Hematopoietic multipotent progenitor cell treated with erythropoietin and hydrocortisone succinate and interleukin-3 and kit ligand, for 4 days (in vitro differentiated cells): Measurements from ENCODE around the gene SLC6A8.
"Not testable (repeated sequence)": the region's sequence is repeated elsewhere in the genome, so short reads cannot be mapped to it uniquely, and the experiment has no call there.

Experiments used
- DNase-seq: peaks from one replicate; pipeline ENCODE4 v3.0.0-alpha.2; 2015

Gene SLC6A8

DNA sequence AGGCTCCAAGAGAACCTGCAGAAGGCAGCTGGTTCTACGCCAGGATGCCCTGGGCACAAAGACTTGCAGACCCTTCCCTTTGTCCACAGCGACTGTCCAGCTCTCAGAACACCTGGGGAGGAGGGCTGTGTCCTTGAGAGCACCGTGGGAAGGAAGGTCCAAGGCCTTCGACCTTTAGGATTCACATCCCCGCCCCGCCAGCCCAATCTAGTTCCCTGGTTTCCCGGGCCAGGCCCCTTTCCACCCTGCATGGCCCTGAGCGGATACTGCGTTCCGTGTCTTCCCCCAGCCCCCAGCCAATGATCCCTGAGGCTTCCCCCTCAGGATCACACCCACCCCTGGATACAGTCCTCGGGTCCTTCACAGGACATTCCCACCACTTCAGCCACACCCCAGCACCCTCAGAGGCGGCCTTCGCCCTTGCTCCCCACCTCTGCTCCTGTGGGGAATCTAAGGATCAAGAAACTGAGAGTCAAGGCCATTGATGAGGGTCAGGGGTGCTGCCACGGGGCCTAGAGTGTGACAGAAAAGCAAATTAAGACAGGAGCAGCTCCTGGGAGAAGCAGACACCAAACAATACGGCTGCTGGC is 46.0 kb downstream of the SLC6A8 start:
- no peak for DNase-seq

- no peak for DNase-seq
Observed at GRCh38 chrX:153734871-153735270, 47.1 kb downstream of the SLC6A8 start.

DNA sequence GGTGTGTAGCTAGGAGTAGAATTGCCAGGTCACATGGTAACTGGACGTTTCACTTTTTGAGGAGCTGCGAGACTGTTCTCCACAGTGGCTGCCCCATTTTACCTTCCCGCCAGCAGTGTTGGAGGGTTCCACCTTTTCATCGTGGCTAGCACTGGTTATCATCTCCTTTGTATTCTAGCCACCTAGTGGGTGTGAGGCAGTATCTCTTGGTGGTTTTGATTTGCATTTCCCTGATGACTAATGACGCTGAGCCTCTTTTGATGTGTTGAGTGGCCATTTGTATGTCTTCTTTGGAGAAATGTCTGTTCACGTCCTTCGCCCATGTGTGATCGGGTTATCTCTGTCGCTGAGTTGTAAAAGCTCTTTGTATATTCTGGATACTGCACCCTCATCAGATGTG is 47.5 kb downstream of the SLC6A8 start:
- DNase-seq = no peak

DNA sequence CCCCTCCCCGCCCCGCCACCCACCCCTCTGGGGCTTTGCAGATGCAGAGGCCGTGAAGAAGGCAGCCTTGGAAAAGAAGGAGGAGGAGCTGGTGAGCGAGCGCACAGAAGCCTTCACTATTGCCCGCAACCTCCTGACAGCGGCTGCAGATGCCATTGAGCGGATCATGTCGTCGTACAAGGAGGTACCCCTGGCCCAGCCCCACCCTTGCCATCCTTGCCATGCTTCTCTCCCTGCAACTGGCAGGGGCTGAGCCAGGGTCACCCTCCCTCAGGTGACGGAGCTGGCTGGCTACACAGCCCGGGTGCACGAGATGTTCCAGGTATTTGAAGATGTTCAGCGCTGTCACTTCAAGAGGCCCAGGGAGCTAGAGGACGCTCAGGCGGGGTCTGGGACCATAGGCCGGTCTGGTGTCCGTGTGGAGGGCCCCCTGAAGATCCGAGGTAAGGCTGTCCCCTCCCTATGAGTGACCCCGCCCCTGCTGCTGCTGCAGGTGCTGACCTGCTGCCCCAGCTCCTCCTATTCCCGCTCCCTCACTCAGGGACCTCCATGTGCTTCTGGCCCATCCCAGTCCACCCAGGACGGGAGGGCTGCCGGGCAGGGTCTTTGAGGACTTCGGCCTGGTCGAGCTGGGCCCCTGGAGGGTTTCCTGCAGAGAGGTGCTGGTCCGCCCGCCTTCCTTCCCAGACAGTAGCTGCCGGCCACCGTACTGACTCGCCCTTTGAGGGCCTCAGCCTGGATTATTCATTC is 48.5 kb downstream of the SLC6A8 start:
- DNase-seq = no peak

DNA sequence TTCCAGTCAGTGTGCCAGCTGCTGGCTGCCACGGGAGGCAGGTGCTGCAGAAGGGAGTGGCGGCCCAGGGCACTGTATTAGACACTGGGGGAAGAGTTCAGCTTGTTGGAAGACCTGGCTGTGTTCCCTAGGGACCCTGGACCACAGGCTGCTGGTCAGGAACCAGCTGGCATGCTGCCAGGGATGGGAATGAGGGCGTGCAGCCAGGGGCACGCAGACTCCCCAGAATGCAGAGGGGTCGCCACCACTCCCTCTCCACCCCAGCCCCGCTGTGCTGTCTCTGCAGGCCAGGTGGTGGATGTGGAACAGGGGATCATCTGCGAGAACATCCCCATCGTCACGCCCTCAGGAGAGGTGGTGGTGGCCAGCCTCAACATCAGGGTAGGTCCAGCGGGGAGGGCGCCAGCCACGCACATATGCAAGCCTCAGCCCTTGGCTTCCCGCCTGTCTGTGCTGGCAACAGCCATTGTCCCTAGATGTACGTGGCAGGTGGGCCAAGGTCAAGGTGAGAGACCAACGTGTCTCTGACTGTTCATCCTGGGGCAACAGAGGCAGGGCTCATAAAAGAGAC is 49.2 kb downstream of the SLC6A8 start:
- no peak for DNase-seq

- DNase-seq = no peak
Observed at GRCh38 chrX:153738056-153738605, 50.4 kb downstream of the SLC6A8 start.

DNA sequence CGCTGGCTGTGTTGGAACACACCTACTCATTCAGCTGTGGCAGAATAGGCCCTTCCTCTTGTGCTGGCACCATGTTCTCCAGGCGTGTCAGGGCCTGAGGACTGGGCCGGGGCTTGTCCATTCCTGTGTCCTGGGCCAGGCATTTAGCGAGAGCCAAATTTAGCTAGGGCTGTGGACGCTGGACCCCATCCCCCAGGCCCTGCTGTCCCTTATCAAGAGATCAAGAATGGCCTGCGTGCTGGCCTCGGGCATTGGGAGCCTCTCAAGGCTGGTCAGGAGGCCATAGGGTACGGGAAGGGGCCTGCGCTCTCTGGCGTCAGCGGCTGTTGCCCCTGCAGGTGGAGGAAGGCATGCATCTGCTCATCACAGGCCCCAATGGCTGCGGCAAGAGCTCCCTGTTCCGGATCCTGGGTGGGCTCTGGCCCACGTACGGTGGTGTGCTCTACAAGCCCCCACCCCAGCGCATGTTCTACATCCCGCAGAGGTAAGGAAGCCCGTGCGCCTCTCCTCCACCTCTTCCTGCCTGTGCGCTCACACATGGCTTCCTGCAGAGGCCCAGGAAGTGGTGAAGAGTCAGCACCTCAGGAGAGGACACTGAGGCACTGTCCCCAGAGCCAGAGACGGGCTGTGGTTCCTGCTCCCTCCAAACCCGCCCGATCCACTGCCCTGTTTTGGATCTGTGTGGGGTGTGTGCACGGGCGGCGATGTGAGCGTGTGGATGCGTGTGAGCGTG is 52.2 kb downstream of the SLC6A8 start:
- DNase-seq = no peak

DNA sequence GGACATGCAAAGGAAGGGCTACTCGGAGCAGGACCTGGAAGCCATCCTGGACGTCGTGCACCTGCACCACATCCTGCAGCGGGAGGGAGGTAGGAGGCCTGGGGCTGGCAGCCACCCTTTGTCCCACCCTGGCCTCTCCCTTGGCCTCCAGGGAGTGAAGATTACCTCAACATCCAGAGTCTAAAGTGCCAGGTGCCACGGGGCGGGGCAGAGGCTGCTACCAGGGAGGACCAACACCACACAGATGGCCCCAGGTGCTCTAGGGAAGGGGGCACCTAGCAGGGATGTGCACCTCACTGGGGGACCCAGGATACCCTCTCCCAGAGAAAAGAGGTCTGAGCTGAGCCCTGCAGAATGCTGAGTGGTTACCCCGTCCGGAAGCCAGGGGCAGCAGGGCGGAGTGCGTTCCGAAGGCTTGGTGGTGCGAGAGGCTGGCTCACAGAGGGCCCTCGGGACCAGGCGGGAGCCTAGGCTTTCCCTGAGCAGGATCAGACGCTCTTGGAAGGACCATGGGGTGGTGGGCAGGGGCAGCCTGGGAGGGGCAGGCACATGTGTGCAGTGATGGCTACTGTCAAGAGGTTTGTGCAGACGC is 53.0 kb downstream of the SLC6A8 start:
- no peak for DNase-seq

- DNase-seq = no peak
Observed at GRCh38 chrX:153741446-153741845, 53.7 kb downstream of the SLC6A8 start.

DNA sequence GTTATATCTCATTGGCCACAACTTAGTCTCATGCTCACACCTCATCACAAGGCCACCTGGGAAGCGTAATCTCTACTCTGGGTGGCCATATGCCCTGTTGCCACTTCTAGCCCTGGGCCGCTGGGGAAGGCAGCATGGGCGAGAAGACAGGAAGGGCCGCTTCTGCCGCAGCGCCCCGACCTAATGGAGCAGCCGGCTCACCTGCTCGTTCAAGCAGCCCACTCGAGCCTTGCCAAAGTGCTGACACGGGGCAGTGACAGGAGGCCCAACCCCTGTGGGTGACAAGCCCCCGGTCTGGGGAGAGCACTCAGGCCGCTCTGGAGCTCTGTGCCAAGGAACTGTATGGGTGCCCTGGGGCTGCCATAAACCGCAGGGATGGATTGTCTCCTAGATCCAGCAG is 54.4 kb downstream of the SLC6A8 start:
- not testable (repeated sequence) for DNase-seq

GRCh38 chrX:153742796-153743467 is 55.2 kb downstream of the SLC6A8 start:
- not testable (repeated sequence) for DNase-seq

GRCh38 chrX:153743468-153744209 is 55.9 kb downstream of the SLC6A8 start:
- DNase-seq = not testable (repeated sequence)

- no peak for DNase-seq
Observed at GRCh38 chrX:153744210-153745066, 56.7 kb downstream of the SLC6A8 start.

GRCh38 chrX:153745067-153745433 is 57.3 kb downstream of the SLC6A8 start:
- DNase-seq = not testable (repeated sequence)
